Stromal cell of bone marrow (primary cell): Measurements from ENCODE around the gene PSD4.

Source experiments
- DNase-seq: peaks from one replicate; pipeline ENCODE4 v3.0.0-alpha.2; 2012; ENCODE audit warnings: low read depth

The PSD4 gene

GRCh38 chr2:113167962-113168340 lies 5.8 kb upstream of the PSD4 start:
- no peak for DNase-seq

DNA sequence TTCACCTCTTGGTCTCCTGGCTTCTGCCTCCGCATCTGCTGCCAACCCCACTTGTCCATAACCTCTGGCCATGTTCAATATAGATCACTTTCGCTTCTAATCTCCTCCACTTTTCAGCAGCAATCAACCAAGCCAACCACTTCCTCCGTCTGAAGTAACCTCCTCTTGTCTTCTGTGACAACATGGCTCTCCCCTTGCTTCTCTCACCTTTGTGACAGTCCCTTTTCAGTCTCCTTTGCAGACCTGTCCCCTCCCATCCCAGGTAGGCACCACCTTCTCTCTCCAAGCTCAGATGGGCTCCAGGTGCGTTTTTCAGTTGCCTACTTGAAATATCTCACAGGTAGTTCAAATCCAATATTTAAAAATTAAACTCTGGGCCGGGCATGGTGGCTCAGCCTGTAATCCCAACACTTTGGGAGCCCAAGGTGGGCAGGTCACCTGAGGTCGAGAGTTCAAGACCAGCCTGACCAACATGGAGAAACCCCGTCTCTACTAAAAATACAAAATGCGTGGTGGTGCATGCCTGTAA lies 4.7 kb upstream of the PSD4 start:
- no peak for DNase-seq

- DNase-seq, result no peak
Measured at GRCh38 chr2:113169586-113169985, 4.2 kb upstream of the PSD4 start.

GRCh38 chr2:113171334-113172075 lies 2.3 kb upstream of the PSD4 start:
- no peak for DNase-seq

DNA sequence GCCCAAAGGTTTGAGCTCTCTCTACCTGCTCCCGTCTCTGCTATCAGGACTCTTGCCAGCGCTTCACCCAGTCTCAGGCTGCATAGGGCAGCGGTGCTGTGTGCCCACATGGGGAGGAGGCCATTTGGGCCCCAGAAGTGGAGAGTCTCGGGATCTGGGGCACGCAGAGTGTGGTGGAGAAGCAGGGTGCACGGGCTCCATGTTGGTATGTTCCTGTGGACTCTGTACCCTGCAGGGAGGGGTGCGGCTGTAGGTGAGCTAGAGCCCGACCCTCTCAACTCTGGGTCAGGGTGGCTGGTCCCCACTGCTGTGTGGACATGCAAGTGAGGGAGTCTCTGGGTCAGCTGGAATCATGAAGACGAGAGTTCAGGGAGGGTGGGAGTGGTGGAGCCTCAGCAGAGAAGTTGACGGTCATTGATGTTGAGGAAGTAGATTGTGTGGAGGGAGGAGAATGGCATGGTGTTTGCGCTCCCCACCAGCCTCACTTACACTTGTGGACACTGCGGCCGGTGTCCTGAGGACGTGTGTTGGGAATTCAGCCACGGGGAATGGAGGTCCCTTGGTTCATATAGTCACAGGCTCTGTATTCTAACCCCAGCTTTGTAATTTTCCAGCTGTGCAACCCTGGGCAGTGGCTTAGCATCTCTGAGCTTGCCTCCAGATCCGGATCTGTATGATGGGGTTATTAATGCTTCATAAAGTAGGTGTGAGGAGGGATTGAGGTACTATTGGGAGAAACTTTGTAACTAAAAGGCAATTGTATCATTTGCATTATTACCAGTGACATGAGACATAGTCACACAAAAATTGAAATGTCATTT lies 840 bp upstream of the PSD4 start:
- DNase-seq, result no peak

GRCh38 chr2:113174376-113174750 lies 592 bp downstream of the PSD4 start:
- no peak for DNase-seq

GRCh38 chr2:113175042-113175628 lies 1.4 kb downstream of the PSD4 start:
- DNase-seq, result no peak

- DNase-seq, result no peak
Measured at GRCh38 chr2:113175736-113176695, 2.2 kb downstream of the PSD4 start.

- DNase-seq, result no peak
Measured at GRCh38 chr2:113176696-113177355, 3.1 kb downstream of the PSD4 start.

GRCh38 chr2:113178069-113178746 lies 4.4 kb downstream of the PSD4 start:
- DNase-seq, result no peak

GRCh38 chr2:113178891-113179290 lies 5.1 kb downstream of the PSD4 start:
- DNase-seq, result no peak

DNA sequence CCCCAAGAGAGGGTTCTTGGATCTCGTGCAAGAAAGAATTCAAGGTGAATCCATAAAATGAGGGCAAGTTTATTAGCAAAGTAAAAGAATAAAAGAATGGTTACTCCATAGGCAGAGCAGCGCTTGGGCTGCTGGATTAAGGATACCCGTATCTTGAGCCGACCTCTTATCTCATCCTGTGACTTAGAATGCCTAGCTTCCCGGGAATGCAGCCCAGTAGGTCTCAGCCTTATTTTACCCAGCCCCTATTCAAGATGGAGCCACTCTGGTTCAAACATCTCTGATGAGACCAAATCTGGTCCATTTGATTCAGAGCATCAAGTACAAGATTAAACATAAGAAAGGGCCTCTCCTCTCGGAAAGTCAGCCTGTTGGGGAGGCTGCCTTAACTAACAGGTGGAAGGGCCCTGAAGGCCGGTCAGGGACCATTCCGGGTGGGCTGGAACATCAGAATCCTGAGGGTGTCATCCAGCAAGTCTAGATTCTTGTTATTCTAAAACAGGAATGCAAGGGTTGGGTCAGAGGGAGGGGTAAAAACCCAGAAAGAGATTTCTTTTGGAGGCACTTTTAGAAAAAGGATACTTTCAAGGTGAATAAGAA lies 5.8 kb downstream of the PSD4 start:
- DNase-seq, result no peak

DNA sequence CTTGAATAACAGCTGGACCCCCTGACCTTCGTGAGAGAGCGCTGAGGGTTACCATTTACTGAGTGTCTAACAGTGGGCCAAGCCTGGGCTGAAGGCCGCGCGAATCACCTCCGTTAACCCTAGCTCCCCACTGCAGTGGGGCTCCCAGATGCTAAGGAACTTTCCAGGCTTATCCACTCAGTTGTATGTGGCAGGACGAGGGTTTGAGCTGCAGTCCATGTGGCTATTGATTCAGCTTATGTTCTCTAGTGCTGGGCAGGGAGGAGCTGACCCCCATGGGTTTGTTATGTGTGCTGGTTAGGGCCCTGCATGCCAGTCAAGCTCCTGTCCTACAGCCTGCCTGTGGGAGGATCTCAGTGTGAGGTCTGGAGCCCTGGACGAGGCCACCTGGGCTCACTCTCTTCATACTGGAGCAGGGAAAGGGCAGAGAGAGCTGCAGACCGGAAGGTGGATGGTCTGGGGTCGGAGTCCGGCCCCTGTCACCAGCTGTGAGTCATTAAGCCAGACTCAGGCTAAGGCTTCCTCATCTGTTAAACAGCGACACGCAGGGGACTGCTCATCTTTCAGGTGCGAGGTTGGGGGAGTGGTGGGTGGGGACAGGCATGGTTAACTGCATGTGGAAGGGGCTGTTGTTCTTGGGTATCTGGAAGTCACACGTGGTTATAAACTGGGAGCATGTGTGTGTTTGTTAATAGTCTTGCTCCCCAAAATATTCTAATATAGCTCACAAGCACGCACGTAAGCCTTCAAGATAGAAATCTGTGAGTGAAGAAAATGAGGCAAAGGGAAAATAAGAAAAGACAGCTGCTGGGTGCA lies 6.6 kb downstream of the PSD4 start:
- DNase-seq, result no peak

DNA sequence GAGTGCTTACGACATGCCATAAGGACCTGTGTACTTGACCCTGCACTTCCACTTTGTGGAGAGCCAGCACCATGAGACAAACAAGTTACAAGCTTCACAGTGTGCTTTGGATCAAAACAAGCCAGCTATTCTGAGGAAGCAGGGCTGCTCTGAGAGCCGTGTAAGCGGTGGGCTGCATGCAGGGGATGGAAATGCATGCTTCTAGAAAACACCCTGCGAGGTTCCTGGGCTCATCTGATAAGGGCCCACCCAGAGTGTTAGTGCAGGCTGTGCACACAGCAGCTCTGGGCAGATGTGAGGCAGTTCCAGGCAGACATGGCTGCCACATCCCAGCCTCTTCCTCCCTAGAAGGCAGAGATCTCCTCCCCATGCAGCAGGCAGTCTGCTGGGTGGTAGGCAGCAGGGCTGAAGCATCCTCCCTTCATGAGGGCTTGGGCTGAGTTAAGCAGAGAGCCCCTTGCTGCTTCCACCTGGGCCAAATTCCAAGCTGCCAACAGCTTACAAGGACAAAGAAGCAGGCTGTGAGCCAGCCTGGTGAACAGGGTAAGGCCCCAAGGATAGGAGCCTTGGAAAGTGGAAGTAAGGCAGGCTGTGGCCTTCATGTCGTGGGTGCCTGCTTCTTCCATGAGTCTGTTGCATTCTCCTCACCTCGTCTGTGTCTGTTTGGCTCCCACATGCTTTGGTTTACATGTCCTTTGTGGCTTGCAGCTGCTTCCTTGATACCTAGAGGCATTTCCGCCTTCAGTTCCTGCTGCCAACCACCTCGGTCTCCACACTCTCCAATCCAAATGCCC lies 7.7 kb downstream of the PSD4 start:
- DNase-seq, result no peak

- DNase-seq, result no peak
Measured at GRCh38 chr2:113182471-113183260, 8.9 kb downstream of the PSD4 start.

DNA sequence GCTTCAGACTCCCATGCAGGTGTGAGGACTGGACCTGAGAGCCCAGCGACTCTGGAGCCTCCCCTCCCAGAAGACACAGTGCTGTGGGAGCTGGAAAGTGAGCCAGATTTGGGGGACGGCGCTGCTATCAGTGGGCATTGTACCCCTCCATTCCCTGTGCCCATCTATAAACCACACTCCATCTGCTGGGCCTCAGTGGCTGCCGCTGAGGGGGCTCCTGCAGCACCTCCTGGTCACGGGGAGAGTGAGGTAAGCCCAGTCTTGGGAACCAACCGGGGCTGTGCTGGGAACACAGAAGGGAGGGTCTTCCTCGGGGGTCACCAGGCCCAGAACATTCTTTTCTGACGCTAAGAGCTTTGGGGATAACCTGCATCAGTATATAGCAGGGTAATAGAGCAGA lies 9.5 kb downstream of the PSD4 start:
- DNase-seq, result no peak

DNA sequence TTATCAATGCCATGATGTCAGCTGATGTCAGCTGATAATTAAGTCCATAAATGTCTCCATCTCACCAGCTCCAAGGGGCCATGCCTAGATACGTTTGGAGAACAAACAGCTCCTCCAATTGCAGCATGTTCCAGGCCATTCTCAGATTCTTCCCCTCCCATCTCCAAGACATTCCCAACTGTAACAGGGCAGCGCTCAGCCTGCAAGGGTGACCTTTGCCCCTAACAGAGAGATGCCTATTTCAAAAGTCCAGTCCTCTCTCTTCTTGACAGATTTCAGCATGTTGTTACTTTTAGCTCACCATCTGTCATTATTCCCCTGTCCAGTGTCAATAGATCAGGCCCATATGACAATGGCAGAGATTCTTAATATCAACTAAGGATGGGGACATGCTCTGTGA lies 9.9 kb downstream of the PSD4 start:
- DNase-seq, result no peak
